GM18517 (cell line): ENCODE results near the gene KLF11.
"Not testable (repeated sequence)": the region's sequence is repeated elsewhere in the genome, so short reads cannot be mapped to it uniquely, and the experiment has no call there.

Experiments used
- ATAC-seq: cut with Tn5 transposase; IDR thresholded peaks from one replicate; pipeline ENCODE4 v1.9.1; 2021; ENCODE audit warnings: mild to moderate bottlenecking, moderate library complexity; ENCODE audit not compliant: unreplicated experiment

The KLF11 gene

DNA sequence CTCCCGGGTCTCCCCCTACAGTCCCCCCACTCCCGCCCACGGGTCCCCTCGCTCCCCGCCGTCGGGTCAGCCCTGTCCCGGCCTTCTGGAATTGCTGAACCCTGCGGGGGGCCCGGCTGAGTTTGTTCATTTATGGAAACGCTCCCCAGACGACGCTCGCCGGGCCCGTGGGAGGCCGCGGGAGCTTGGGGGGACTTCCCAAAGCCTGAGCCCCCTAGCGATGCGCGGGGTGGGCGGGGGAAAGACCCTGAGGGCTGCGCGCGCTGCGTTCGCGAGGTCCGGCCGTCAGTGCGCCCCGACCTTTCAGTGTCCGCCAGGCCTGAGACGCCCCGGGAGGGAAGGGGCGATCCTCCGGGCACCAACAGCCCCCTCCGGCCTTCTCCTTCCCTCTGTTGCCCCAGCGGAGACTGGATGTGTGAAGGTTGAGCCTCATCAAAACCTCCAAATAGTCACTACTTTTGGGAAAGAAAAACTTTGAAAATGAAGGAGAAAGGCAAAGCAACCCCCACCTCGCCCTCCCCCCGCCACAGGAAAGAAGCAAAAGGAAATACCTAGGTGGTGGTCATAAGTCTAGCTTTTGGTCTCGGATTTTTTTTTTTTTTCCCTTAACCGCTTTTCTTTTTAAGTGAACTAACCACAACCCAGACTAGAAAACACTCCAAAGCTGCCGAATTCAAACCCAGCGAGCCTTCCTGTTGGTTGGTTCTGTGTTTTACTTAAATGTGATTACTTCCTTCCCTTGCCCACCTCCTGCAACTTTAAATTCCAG, 37.4 kb downstream of the KLF11 start:
- no peak for ATAC-seq

DNA sequence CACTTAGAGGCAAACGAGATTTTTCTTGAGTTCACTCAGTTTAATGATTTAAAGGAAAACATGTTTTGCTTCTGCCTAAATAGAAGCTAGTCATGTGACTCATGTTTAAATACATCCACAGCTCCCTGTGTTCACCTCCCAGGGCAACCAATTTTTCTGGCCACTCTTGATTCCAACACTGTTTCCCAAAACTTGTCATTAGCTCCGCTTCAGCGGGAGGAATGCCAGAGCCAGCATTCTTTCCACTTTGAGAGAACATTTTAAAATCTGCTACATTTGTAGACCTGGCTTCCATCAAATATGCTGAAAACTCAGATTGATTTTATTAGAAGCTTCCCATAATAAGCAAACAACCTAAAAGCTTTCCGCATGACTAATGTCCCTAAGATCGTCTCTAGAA, 39.7 kb downstream of the KLF11 start:
- no peak for ATAC-seq

DNA sequence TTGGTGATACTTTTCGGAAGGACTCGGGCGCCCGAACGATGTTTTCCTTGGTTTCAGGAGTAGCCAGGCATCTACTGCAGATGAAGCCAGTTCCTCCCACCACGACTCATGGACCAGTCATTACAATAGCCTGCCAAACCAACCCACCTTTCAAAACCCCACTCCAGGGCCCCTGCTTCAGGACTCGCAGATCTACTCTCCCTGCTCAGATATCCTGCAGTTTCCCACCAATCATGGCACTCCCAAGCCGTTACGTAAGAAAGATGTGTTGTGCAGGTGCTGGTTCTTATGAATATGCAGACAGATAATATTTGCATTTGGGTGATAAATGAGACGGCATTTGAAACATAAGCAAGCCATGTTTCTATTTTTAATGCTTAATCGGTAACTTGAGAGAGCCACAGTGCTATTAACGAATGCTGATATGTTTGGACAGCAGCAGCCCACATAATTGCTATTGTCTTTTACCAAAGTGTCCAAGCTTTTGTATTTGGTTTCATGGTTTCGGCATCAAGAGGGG, 40.4 kb downstream of the KLF11 start:
- ATAC-seq = peak; percentile 61

DNA sequence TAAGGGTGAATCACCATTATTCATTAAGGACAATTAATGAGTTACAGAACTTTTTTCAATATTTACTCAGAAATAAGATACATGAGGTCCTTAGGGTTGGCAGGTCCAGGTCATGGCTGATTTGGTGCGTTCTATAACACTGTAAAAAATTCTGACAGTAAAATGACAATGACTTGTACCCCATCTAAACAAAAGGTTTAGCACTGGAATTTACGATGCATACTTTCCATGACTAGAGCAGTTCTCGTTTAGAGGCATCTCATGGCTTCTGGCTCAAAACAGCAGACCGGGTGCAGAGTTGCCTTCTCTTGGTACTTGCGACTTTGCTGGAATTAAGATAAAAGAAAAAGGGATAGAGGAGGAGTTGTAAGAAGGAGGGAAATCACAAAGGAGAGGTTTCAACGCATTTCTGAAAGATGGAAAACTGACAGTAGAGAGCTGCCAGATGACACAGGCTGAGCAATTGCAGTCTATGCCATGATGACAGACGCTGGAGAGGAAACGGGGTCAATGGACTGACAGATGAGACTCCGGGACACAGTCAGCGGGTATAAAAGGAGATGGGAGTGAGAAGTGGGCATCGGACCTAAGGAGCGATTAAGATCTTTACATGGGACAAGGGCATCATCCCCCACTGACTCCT, 41.0 kb downstream of the KLF11 start:
- ATAC-seq = peak; percentile 1

DNA sequence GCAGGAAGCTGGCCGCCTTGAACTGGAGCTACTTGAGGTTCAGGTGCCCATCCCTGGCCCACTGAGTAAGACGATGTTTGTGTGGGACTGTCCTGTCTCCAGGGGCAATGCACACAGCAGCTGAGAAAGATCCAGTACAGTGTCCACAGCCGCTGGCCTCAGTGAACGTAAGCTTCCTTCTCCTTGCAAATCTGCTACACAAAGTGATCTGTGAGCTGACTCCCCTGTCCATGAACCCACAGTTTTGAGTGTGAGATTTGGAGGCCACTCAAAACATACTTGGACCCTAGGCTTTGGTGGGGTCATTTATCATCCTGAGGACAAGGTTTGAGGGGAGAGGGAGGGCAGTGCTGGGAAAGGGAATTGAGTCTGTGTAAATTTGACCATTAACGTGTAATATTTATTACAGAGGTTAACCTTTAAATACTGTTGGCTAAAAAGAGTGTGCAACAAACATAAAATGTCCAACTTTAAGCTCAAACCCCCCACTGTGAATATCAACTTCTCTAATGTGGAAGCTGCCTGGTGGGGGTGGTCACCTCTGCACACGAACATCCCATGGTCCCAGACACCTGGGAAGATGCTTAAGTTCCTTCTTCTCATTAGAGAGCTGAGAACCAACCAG, 41.8 kb downstream of the KLF11 start:
- ATAC-seq = no peak

DNA sequence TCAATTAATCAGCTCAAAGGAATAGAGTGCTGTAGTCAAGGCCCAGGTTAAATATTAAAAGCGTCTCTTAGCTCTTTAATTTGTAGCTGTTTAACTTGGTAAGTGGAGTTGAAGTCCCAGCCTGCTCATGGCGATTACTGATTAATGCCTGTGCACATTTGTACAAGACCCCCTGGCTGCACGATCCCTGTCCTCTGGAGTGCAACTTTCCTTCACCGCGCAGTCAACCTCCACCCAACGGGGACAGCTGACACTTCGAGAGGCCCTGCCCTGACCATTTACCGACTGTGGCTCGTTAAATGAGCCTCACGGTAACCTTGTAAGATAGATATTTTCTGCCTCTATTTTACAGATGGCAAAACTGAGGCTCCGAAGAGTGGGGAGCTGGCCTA, 42.3 kb downstream of the KLF11 start:
- ATAC-seq = no peak

DNA sequence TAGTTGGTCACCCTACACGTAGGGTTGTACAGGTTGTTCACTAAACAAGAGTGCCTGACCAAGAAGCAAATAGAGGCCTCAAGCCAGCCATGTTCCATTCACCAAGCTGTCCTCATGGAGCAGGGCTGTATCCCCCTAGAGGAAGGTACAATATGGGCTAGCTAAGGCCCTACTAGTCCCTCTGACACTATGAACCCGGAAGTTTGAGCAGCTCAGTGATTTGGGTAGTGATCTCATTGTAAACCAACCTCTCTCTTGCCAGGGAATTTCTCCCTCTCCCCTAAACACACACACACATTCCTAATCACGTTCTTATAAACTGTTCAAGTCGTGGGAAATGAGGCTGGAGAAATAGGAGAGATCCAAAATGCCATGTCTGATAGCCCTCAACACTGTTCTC, 43.6 kb downstream of the KLF11 start:
- ATAC-seq = no peak

DNA sequence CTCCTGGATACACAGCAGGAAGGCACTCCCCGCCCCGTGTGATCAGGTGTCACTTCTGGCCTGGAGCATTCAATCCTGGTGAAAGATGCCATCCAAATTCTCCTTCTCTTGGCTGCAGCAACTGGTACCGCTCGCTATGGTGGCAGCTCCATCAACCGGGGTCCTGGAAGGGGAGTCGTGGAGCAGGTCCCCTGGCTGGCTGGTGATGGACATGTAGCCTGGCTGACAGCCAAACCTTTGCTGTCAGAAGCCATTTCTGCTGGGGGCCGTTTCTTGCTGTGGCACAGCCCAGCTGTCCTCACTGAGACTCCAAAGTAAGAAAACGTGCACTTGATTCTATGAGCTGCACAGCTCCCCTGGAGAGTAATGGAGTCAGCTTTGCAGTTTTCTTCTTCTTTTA, 44.0 kb downstream of the KLF11 start:
- ATAC-seq = no peak

DNA sequence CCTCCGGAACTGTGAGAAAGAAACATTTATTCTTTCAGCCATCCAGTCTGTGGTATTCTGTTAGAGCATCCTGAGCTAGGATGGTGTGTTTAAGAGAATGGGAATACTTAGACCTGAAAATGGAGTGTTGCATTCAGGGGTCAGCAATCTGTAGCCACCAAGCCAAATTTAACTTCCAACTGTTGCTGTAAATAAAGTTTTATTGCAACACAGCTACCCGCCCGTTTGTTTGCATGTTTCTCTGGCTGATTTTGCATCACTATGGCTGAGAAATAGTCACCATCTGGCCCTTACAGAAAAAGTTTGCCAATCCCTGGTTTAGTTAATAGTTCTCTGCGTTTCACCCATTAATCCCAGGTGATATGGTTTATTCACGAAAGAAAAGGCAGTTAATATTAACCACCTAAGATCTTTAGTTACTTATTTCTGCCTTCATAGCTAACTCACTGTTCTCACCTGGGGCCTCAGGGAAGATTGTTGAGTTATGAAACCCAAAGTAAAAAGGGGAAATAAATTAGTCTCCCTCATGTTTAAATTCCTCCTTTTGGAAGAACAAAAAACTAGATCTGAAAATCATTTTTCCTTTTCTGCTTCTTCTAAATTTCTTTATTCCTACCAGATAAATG, 46.3 kb downstream of the KLF11 start:
- peak; percentile 53 for ATAC-seq

DNA sequence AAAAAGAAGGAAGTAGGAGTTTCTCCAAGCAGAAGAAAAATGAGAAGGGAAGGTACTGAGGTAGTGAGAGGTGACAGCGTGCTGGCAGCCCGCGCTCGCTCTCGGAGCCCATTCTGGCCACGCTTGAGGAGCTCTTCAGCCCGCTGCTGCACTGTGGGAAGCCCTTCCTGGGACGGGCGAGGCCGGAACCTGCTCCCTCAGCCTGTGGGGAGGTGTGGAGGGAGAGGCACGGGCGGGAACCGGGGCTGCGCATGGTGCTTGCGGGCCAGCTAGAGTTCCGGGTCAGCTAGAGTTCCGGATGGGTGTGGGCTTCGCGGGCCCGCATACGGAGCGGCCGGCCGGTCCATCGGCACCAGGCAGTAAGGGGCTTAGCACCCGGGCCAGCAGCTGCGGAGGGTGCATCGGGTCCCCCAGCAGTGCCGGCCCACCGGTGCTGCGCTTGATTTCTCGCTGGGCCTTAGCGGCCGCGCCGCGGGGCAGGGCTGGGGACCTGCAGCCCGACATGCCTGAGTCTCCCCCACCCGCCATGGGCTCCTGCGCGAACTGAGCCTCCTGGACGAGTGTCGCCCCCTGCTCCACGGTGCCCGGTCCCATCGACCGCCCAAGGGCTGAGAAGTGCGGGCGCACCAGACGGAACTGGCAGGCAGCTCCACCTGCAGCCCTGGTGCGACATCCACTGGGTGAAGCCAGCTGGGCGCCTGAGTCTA, 48.0 kb downstream of the KLF11 start:
- ATAC-seq = no peak

DNA sequence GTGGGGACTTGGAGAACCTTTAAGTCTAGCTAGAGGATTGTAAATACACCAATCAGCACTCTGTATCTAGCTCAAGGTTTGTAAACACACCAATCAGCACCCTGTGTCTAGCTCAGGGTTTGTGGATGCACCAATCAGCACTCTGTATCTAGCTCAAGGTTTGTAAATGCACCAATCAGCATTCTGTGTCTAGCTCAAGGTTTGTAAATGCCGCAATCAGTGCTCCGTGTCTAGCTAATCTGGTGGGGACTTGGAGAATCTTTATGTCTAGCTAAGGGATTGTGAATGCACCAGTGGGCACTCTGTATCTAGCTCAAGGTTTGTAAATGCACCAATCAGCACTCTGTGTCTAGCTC, 48.5 kb downstream of the KLF11 start:
- ATAC-seq = not testable (repeated sequence)

DNA sequence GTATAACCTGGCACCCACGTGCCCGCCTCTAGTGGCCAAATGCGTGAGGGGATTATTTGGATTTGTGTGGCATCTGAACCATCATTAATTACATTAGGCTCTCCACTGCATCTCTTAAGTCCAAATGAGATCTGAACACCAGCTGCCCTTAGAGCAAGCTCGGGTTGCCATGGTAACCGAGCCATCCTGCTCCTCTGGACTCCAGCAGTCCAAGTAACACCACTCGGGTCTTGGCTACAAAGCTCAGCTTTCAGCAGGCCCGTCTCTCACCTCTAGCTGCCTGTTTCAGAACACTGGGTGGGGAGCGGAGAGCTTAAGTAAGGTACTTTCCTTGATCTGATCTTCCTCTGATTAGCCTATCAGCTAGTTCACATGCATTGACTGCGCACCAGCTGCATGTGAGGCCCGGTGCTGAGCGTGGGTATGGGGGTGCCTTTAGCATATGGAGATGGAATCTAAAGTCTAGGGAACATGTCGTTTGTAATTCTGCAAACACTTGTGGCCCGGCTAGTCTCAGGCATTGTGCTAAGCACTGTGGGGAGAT, 51.0 kb downstream of the KLF11 start:
- ATAC-seq = no peak

DNA sequence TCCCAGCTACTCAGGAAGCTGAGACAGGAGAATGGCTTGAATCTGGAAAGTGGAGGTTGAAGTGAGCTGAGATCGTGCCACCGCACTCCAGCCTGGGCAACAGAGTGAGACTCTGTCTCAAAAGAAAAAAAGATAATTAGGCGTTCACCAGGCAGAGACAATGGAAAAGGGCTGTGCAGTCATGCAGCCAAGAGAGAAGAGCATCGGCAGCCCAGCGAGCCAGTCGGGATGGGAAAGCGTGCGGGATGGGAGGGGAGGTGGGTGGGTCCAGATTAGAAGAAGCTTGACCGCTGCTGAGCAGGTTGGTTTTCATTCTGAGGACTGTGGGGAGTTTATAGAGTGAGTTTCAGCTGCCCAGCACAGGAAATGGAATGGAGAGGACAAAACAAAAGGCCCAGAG, 51.8 kb downstream of the KLF11 start:
- no peak for ATAC-seq

DNA sequence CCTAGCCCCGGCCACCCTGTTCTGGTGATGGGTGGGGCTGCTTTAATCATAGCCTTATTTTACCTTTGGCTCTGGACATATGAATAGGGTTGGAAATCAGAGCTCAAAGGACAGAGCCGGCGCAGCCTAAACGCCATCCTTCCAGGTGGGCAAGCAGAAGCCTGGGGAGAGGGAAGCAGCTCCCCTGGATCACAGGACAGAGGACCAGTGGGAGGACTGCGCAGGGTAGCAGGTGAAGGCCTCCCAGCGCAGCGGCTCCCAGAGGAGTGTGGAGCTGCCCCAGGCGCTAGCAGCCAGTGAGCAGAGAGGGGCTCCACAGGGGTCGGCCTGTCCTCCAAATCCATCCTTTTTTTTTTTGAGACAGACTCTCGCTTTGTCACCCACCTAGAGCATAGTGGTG, 53.3 kb downstream of the KLF11 start:
- no peak for ATAC-seq

DNA sequence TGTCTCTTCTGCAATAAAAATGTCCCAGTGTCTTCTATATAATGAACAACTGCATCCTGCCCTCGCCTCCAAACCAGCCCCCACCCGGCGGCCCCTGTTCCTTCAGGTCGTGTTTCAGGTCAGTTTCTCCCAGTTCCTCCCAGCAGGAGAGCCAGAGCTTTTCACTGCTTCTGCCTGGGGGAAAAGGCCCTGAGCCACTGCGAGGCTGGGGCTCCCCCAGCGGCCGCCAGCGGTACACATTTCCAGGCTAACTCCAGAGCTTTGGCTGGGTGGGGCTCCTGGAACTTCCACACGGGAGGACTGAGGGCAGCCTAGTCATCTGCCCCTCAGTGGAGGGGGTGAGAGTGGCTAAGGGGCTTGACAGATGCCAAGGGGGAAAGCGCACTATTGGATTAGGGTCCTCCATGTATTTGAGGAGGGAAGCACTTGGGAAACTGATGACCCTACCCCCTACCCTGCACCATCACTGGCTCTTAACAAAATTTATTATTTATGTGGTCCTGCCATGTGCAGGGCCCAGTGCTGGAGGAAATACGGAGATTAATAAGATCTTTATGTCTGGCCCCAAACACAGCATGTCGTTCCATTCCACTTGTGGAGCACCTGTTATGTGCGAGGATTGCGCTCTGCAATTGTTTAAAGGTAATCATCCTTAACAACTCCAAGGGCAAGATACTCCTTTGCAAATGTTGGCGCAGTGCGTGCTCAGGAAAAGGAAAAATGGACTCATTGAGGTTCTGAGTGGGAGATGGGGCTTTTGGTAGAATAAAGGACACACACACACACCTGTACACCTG, 54.2 kb downstream of the KLF11 start:
- ATAC-seq = no peak

DNA sequence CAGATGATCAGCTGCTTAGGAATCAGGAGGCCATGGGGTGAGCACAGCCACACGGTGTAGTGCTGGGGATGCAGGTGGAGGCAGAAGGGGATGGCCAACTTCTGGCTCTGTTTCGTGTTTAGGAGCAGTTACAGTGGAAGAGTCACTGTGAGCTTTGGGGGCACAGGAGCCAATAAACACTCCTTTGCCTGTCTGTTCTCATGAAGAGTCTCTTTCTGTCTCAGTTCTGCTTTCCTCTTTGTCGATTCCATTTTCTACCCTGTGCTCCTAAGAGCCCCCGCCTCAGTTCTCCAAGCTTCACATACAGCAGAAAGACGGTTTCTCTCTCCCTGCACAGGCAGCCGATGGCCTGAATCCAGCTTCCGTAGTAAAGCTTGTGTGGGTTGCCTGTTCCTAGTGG, 58.1 kb downstream of the KLF11 start:
- no peak for ATAC-seq

DNA sequence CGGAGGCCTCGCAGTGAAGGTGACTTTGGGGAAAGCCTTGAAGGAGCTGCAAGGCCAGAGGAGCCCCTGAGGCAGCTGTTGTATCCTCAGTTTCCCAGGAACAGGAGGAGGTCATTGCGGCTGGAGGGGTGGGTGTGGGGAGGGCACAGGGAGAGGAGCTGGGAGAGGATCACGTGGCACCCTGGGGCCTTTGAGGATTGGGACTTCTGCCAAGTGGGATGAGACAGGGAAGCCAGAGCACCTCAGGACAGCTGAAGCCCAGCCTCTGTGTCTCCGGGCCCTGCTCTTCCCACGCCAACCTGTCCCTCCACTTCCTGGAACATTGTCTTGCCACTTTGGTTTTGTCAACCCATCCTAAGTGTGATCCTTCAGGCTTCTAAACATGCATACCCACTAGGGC, 59.8 kb downstream of the KLF11 start:
- no peak for ATAC-seq
